ENCODE results near the gene HLA-DMB. TPM values are rescaled to one million over a fixed set of nuclear protein-coding genes. Genes with fewer than 3 reads are reported as not detected.

Gene HLA-DMB
- total and polyA plus RNA-seq, 10 of the 15 experiments (the other 5 are each of a cell fraction or from before 2014, with no cell fraction given) = 114 to 173 (median 150) TPM

DNA sequence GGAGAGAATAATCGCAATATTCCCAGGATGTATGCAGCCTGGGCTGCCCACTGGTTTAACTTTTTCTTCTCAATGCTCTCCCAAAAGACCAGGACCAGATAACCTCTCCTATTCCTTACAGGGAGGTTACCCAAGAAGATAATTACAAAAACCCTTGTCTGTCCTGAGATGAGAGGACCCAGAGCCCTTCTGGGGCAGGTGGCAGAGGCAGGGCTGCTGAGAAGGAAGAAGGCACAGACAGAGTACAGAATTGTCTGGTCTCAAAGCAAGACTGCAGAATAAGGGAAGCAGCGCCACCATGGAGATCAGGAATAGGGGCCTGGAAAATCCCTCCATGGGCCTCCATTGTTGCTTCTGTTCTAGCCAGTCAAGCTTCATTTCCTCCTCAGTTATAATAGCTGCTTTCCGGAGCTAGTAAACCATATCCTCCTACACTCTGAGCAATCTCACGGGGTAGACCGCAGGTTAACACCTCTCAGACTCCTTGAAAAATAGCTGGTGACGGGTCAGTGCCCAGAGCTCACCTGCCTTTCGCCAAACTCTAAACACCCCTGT, 463 bp upstream of the HLA-DMB start:
- Histone ChIP-seq H3K36me3 (ENCODE audit: control insufficient read depth in 2 of 2, insufficient read depth in 2 of 2, low read length in 1 of 2) (peaks cover 9 to 17% of the 10 kb centered on the region in 2 experiments; a peak in 3 of 4 replicates), H3K9me3 (replicated peaks; ENCODE audit: control insufficient read depth, insufficient read depth, low read length) (no peaks in the 10 kb centered on the region), H3K4me3 (peak overlapping the region; percentile 79), H2AFZ (ENCODE audit: control insufficient read depth, low read depth, low read length) (no peak overlapping the region), H3K27me3 (replicated peaks in 1 of 2; ENCODE audit: control insufficient read depth in 2 of 2, insufficient read depth in 2 of 2, low read length in 1 of 2) (no peaks in the 10 kb centered on the region), H3K27ac (ENCODE audit: control insufficient read depth, insufficient read depth) (peak overlapping the region; percentile 96), H4K20me1 (ENCODE audit: control insufficient read depth, insufficient read depth) (no peaks in the 10 kb centered on the region), H3K4me1 (ENCODE audit: control insufficient read depth, insufficient read depth, low read length) (peaks cover 46% of the 10 kb centered on the region), H3K4me2 (ENCODE audit: control insufficient read depth, insufficient read depth) (peak overlapping the region; percentile 81), H3K9ac (ENCODE audit: control insufficient read depth, insufficient read depth, low read length) (peak overlapping the region; percentile 96), H3K79me2 (ENCODE audit: control insufficient read depth, insufficient read depth, low read length) (peaks cover 48% of the 10 kb centered on the region)
- ChIA-PET CTCF (interaction anchor here (0.6 to 15.9 kb wide), 18 partner anchors 7 to 613 kb away, joined by 3 to 532 read pairs (median 4); partner anchors contain the start of genes BRD2, HLA-DMA and TAP2), SMC1A (ENCODE audit: uncharacterized antibody, unreplicated experiment) (interaction anchor here (0.8 to 15.9 kb wide), 10 partner anchors 8 to 73 kb away, joined by 3 to 354 read pairs (median 5); partner anchors contain the start of genes BRD2 and HLA-DMA), POLR2A (interaction anchor here (0.5 to 10.8 kb wide), 16 partner anchors 10 to 220 kb away, joined by 3 to 270 read pairs (median 4); partner anchors contain the start of genes BRD2, HLA-DMA, PSMB9 and TAP1), RAD21 (ENCODE audit: unreplicated experiment) (interaction anchor here (0.9 to 8.6 kb wide), 15 partner anchors 8 to 103 kb away, joined by 3 to 130 read pairs (median 17); partner anchors contain the start of genes BRD2, HLA-DMA and TAP2)
- peak; percentile 81 for FAIRE-seq
- in situ Hi-C loops (cut with MboI) = loop anchor here (10.0 kb wide), 1 partner anchor 326 kb away; no protein-coding TSS in a partner anchor
- BruUV-seq (replicated peaks) = no TSS peak
- ATAC-seq = peak; percentile 72
- intact Hi-C loops (cut with micrococcal nuclease; ENCODE audit: unreplicated experiment) = loop anchor here (10.0 kb wide), 1 partner anchor 506 kb away; the partner anchor contains the start of gene HLA-DRA
- 0% methylated on average over 7 of the region's 7 CpGs for WGBS (ENCODE audit: insufficient coverage, insufficient replicate concordance, low lambda C conversion rate, missing lambda C conversion rate)
- DNase-seq (ENCODE audit: low read depth, low spot score) = peak; percentile 95
- TF ChIP-seq SREBF1 (IDR thresholded peaks at IDR 0.05; ENCODE audit: low read length) (peak; percentile 66), HDAC6 (IDR thresholded peaks at IDR 0.05; ENCODE audit: unreplicated experiment) (no peak), HDAC2 (IDR thresholded peaks at IDR 0.05) (no peak), GABPA (IDR thresholded peaks at IDR 0.05; ENCODE audit: low read depth) (no peak), SREBF2 (IDR thresholded peaks at IDR 0.05; ENCODE audit: low read length) (no peak), ESRRA (IDR thresholded peaks at IDR 0.05; ENCODE audit: low read length) (no peak), LARP7 (IDR thresholded peaks at IDR 0.05) (peak; percentile 50), STAT3 (IDR thresholded peaks at IDR 0.05; ENCODE audit: low read depth, low read length) (no peak), SP1 (IDR thresholded peaks at IDR 0.05; ENCODE audit: low read depth, low read length) (peak; percentile 78), ZZZ3 (IDR thresholded peaks at IDR 0.05; ENCODE audit: control insufficient read depth, insufficient read length, low read depth) (no peak), FOXK2 (IDR thresholded peaks at IDR 0.05) (no peak), NR2F1 (conservative IDR thresholded peaks at IDR 0.05) (peak; percentile 99), ZSCAN29 (IDR thresholded peaks at IDR 0.05) (no peak), ETV6 (conservative IDR thresholded peaks at IDR 0.05 in 1 of 2, IDR thresholded peaks at IDR 0.05 in 1 of 2; ENCODE audit: borderline replicate concordance in 1 of 2, low read depth in 1 of 2) (peak in 1 of 2 experiments; percentile 94; a peak in 2 of 4 replicates)
- TF ChIP-seq, protein P1, sequence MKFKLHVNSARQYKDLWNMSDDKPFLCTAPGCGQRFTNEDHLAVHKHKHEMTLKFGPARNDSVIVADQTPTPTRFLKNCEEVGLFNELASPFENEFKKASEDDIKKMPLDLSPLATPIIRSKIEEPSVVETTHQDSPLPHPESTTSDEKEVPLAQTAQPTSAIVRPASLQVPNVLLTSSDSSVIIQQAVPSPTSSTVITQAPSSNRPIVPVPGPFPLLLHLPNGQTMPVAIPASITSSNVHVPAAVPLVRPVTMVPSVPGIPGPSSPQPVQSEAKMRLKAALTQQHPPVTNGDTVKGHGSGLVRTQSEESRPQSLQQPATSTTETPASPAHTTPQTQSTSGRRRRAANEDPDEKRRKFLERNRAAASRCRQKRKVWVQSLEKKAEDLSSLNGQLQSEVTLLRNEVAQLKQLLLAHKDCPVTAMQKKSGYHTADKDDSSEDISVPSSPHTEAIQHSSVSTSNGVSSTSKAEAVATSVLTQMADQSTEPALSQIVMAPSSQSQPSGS (IDR thresholded peaks at IDR 0.05; ENCODE audit: low read length) = peak; percentile 91
- TF ChIP-seq, protein P2, sequence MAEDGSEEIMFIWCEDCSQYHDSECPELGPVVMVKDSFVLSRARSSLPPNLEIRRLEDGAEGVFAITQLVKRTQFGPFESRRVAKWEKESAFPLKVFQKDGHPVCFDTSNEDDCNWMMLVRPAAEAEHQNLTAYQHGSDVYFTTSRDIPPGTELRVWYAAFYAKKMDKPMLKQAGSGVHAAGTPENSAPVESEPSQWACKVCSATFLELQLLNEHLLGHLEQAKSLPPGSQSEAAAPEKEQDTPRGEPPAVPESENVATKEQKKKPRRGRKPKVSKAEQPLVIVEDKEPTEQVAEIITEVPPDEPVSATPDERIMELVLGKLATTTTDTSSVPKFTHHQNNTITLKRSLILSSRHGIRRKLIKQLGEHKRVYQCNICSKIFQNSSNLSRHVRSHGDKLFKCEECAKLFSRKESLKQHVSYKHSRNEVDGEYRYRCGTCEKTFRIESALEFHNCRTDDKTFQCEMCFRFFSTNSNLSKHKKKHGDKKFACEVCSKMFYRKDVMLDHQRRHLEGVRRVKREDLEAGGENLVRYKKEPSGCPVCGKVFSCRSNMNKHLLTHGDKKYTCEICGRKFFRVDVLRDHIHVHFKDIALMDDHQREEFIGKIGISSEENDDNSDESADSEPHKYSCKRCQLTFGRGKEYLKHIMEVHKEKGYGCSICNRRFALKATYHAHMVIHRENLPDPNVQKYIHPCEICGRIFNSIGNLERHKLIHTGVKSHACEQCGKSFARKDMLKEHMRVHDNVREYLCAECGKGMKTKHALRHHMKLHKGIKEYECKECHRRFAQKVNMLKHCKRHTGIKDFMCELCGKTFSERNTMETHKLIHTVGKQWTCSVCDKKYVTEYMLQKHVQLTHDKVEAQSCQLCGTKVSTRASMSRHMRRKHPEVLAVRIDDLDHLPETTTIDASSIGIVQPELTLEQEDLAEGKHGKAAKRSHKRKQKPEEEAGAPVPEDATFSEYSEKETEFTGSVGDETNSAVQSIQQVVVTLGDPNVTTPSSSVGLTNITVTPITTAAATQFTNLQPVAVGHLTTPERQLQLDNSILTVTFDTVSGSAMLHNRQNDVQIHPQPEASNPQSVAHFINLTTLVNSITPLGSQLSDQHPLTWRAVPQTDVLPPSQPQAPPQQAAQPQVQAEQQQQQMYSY (CRISPR knock-in tag; IDR thresholded peaks at IDR 0.05) = no peak
- TF ChIP-seq, protein P3, sequence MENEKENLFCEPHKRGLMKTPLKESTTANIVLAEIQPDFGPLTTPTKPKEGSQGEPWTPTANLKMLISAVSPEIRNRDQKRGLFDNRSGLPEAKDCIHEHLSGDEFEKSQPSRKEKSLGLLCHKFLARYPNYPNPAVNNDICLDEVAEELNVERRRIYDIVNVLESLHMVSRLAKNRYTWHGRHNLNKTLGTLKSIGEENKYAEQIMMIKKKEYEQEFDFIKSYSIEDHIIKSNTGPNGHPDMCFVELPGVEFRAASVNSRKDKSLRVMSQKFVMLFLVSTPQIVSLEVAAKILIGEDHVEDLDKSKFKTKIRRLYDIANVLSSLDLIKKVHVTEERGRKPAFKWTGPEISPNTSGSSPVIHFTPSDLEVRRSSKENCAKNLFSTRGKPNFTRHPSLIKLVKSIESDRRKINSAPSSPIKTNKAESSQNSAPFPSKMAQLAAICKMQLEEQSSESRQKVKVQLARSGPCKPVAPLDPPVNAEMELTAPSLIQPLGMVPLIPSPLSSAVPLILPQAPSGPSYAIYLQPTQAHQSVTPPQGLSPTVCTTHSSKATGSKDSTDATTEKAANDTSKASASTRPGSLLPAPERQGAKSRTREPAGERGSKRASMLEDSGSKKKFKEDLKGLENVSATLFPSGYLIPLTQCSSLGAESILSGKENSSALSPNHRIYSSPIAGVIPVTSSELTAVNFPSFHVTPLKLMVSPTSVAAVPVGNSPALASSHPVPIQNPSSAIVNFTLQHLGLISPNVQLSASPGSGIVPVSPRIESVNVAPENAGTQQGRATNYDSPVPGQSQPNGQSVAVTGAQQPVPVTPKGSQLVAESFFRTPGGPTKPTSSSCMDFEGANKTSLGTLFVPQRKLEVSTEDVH (IDR thresholded peaks at IDR 0.05; ENCODE audit: low read depth, partially characterized antibody) = peak; percentile 52

Measured in GM12878 (cell line).